HG03460 (cell line): ENCODE measurements around the gene CC2D1B.
"Not testable (repeated sequence)": the region's sequence is repeated elsewhere in the genome, so short reads cannot be mapped to it uniquely, and the experiment has no call there.

Experiments used
- ATAC-seq: cut with Tn5 transposase; IDR thresholded peaks from one replicate; pipeline ENCODE4 v1.9.1; 2021; ENCODE audit not compliant: unreplicated experiment

The CC2D1B gene, protein sequence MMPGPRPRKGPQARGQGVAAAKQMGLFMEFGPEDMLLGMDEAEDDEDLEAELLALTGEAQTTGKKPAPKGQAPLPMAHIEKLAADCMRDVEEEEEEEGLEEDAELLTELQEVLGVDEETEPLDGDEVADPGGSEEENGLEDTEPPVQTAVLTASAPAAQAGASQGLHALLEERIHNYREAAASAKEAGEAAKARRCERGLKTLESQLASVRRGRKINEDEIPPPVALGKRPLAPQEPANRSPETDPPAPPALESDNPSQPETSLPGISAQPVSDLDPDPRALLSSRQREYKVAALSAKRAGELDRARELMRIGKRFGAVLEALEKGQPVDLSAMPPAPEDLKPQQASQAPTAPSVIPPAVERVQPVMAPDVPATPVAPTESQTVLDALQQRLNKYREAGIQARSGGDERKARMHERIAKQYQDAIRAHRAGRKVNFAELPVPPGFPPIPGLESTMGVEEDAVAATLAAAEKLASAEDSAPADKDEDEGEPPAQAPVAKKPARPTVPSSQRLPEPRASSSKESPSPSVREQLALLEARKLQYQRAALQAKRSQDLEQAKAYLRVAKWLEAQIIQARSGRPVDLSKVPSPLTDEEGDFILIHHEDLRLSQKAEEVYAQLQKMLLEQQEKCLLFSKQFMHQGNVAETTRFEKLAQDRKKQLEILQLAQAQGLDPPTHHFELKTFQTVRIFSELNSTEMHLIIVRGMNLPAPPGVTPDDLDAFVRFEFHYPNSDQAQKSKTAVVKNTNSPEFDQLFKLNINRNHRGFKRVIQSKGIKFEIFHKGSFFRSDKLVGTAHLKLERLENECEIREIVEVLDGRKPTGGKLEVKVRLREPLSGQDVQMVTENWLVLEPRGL

DNA sequence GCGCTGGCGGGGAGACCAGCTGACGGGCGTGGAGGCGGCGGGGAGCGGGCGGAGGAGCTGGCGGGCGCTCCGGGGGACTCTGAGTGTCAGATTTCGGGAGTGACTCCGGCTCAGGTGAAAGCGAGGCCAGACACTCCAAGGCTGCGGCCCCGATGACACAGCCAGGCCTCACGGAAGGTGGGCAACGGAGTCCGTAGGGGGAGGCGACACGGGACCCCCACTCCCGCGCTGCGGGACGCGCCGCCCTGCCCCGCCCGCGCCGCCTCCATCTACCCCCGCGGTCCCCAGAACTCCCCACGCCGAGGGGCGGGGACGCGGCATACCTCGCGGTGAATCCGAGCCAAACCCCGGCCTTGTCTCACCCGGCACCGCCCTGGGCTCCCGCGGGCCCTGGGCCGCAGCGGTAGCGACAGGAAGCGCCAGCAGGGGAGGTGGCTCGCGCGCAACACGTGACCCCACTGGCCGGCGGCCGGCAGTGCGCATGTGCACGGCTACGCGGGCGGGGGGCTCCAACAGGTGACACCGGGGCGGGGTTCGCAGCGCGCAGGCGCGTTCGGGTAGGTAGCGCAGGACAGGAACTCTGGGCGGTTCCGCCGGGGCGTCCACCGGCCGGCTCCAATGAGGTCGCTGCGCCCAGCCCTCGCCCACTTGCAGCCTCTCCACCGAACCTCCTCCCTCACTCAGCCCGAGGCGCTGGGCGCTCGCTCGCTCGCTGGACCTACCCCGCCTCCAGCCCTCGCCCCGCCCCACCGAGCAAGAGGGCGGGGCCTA is at the start of gene CC2D1B:
CC2D1B (minus strand) TSS at position 460 of the 771 bp plus-strand sequence. CDS start 1,585 bp downstream, outside the sequence.
- peak; percentile 88 for ATAC-seq

DNA sequence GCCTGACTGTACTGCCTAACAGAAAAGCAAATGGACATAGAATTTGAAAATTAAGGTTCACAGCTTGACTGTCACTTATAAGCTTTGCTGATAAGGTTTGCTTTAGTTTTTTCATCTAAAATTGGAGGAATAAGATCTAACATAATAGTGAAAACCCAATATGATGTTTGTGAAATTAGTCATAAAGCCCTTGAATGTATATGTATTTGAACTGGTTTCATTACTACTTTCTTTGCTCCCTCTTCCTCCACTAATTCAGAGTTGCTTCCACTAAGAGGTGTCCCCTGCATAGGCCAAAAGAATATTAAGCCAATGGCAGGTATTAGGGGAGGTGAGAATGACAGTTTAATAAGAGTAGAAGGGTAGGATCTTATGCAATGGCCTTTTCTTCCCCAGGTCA is 48.9 kb upstream of the CC2D1B start:
- ATAC-seq, result no peak

DNA sequence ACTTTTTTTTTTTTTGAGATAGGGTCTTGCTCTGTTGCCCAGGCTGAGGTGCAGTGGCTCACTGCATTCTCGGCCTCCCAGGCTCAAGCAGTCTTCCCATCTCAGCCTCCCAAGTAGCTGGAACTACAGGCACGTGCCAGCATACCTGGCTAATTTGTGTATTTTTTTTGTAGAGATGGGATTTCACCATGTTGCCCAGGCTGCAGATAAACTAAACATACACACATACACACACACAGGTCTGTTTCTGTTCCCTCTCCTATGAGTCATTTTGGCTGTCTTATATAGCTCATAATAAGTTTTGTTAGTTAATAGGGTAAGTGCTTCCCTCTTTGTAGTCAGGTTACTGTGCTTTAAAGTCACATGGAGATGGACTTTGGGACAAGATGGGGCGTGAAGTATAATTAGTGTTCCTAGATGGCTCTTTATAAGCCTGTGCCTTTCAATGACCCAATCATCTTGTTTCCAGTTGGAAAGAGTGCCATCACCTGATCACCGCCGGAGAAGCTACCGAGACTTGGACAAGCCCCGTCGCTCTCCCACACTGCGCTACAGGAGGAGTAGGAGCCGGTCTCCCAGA is 47.5 kb upstream of the CC2D1B start:
- no peak for ATAC-seq

DNA sequence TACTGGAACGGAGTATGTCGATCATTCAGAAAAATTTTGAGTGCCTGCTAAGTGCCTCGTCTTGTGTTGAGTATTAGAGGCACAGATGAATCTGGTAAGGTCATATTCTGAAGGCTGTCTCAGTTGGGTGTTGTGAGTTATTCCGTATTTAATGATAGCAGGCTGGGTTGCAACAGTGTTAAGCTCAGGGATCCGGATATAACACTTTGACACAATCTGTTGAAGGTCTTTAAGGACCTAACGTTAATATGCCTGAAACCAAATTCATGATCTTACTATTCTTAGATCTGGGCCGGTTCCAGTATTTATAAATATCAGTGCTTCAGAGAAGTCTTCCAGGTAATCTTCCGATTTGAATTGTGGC is 39.0 kb upstream of the CC2D1B start:
- ATAC-seq, result no peak

DNA sequence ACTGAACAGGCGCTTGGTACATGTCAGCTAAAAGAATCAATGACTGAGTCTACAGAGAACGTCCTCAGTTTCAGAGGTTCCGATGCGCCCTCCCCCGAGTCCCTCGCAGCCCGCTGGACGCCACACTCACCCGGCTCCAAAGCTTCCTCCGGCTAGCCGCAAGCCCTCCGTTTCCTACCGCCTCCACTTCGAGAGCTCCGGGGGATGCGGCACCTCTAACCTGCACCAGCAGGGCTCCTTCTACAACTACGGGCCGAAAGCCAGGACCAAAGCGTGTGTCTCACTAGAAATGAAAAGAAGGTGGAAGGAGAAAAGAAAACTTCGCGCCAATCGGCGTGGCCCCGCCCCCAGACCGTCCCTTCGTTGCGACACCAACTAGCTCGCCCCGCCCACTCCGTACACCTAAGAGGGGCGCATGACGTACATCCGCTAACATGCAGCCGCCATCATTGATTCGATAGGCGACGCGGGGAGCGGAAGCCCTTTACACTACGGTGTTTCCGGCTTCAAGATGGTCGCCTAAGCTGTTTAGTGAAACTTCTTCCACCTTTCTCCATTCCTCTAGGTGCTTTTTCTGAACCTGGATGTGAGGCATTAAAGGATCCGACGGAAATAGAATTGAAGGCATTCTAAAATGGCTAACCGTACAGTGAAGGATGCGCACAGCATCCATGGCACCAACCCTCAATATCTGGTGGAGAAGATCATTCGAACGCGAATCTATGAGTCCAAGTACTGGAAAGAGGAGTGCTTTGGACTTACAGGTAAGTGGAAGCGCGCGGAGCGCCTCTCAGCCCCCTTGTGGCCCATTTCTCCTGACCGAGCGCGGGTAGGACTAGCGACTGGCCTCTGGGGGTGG is 38.3 kb upstream of the CC2D1B start, which contains the start of the genes ORC1 and PRPF38A:
ORC1 (minus strand) TSS at position 308 of the 859 bp plus-strand sequence. CDS start 2,200 bp downstream, outside the sequence.
PRPF38A (plus strand) TSS at position 487 of the 859 bp plus-strand sequence; CDS start at position 635, 148 bp downstream.
- peak; percentile 94 for ATAC-seq

DNA sequence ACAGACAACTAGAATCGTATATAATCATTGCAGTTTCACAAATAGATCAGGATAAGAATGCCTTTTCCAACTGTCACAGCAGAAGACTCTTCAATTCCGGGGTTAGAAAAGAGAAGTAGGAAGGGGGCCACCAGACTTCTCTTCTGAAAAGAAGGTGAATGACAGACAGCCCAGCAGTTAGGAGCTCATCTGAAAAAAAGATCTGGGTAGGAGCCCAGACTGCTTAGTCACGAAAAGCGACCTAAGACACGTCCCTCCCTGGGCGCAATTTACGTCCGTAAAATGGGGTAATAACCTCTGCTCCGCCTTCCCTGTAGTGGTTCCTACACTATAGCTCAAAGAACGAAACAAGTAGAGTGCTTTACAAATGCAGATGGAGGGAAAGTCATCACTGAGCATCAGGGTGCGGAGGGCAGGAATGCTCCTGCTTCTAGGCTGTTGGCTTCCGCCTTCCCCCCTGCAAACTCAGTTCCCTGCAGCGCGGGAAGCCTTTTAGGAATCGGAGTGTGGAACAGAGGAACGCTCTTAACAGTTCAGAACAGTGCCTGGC is 37.6 kb upstream of the CC2D1B start:
- peak; percentile 33 for ATAC-seq

DNA sequence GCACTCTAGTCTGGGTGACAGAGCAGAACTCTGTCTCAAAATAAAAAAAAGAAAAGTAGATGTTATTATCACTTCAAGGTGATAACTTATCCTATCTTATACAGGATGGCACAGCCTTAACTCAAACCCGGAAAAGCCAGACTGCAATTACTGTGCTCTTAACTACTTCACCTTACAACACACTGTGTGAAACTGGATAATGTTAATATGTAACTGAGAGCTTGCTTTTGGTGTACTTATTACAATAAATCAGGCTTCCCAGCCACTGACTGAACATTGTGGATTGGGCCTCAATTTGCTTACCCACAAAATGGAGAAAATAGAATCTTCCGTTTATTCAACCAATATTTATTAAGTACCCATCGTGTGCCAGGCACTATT is 36.8 kb upstream of the CC2D1B start:
- no peak for ATAC-seq

DNA sequence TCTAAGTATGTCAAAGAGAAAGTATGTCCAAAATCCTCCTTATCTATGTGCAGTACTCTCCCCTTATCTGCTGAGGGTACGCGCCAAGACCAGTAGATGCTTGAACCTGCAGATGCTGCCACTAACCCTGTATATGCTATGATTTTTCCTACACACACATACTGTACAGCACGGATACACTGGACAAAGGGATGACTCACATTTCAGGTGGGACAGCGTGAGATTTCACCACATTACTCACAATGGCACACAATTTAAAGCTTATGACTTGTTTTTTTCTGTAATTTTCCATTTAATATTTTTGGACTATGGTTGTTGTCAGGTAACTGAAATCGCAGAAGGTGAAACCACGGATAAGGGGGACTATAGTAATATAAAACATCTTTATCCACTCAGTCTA is 34.1 kb upstream of the CC2D1B start:
- no peak for ATAC-seq

DNA sequence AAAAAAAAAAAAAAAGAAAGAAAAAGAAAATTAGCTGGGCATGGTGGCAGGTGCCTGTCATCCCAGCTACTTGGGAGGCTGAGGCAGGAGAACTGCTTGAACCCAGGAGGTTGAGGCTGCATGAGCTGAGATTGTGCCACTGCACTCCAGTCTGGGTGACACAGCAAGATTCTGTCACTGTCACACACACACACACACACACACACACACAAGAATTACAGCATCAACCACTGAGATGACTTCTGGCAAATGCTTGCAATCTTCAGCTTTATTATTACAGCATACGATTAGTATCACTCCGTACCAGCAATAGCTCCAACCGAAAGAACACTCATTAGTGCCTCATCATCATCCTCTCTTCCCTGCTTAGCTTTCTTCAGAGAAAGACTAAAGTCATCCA is 33.6 kb upstream of the CC2D1B start:
- no peak for ATAC-seq

DNA sequence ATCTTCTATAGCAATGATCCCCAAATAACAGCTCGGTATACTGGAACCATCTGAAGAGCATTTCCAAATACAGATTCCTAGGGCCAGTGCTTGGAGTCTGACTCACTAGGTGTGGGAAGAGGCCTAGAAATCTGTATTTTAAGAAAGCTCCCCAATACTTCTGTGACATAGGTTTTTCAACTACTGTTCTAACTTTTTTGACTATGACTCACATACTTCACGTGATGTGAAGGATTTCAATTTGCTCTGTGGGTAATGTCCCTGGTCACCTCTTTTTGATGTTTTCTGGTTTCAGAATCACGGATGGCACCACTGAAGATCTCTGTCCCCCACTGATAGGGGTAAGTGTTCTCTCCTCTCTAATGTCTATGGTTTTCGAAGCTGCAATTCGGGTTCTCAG is 27.2 kb upstream of the CC2D1B start:
- no peak for ATAC-seq

DNA sequence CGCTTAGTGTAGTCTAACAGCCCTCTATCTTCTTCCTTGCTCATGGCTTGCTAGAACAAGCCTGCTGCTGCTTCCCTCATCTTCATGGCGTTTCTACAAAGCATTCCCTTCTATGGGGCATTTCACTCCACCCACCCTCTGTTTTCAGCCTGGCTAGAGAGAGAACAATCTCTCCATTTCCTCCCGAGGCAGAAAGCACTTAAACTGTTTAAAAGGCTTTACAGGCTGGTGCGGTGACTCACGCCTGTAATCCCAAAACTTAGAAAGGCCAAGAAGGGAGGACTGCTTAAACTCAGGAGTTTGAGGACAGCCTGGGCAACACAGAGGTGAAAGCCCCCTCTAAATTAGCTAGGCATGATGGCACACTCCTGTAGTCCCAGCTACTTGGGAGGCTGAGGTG is 20.5 kb upstream of the CC2D1B start:
- no peak for ATAC-seq

DNA sequence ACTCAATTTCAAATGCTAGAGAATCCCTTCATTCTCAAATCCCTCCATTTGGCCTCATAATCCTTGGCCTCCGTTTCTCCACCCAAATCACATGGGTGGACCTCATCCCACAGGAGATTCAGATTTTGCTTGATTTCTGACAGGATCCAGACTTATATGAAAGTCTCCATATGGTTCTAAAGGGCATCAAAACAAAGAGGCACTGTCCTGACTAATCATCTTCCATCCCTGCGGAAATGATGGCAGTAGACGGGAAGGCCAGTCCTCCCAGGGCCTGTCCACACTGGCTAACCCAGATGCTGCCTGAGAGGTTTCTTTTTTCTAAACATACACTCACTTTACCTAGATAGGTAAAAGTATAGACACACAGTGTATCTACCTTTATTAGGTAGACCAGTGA is 19.4 kb upstream of the CC2D1B start:
- no peak for ATAC-seq

DNA sequence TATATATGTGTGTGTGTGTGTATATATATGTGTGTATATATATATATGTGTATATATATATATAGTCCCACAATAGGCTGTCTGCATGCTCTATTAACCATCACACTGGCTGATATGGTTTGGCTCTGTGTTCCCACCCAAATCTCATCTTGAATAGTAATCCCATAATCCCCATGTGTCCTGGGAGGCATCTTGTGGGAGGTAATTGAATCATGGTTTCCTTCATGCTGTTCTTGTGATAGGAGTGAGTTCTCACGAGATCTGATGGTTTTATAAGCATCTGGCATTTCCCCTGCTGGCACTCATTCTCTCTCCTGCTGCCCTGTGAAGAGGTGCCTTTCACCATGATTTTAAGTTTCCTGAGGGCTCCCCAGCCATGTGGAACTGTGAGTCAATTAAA is 3.8 kb upstream of the CC2D1B start:
- not testable (repeated sequence) for ATAC-seq

DNA sequence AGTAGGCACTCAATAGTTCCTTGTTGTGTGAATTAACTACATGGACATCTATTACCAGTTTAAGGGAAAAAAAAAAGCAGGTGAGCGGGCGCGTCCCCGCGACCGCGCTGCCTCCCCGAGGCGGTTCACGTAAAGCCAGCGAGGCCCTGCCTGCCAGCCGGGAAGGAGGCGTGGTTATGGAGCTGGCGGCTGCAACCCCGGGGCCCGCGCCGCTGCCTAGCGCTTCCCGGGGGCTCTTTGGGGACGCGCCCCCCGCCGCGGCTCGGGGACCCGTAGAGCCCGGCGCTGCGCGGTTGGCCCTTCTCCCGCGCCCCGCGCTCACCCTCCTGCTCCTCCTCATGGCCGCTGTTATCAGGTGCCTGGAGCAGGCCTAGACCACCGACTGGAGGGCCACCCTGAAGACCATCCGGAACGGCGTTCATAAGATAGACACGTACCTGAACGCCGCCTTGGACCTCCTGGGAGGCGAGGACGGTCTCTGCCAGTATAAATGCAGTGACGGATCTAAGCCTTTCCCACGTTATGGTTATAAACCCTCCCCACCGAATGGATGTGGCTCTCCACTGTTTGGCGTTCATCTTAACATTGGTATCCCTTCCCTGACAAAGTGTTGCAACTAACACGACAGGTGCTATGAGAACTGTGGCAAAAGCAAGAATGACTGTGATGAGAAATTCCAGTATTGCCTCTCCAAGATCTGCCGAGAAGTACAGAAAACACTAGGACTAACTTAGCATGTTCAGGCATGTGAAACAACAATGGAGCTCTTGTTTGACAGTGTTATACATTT is 2.6 kb upstream of the CC2D1B start:
- no peak for ATAC-seq

DNA sequence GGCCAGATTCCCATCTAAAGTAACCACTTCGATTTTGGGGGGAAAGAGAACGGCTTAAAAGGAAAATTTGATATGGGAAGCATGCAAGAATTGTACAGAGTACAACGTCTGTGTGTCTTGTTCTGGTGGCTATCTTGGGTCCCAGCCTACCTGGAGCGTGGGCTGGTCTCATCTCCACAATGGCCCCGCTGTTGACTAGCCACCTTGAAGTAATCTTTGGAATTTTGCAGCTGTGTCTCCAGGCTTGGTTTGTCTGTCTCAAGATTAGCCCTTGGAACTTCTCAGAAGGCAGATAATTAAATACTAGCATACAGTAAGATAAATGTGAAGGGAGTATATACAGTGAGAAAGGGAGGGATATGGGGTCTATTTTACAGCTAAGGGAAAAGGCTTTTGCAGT is 1.3 kb upstream of the CC2D1B start:
- no peak for ATAC-seq

DNA sequence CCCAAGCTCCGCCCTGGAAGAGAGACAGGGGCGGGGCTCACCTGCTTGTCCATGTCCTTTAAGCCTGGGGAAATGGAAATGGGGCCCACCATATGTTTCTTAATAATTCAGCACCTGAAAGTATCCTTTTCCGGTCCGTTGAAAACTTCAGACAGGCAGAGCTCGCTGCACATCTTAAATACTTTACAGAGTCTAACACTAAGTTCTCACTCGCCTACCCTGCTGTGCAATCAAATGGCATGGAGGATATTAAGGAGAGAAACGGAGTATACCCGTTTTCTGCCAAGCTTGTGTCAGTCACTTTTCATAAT is 467 bp upstream of the CC2D1B start:
- no peak for ATAC-seq

DNA sequence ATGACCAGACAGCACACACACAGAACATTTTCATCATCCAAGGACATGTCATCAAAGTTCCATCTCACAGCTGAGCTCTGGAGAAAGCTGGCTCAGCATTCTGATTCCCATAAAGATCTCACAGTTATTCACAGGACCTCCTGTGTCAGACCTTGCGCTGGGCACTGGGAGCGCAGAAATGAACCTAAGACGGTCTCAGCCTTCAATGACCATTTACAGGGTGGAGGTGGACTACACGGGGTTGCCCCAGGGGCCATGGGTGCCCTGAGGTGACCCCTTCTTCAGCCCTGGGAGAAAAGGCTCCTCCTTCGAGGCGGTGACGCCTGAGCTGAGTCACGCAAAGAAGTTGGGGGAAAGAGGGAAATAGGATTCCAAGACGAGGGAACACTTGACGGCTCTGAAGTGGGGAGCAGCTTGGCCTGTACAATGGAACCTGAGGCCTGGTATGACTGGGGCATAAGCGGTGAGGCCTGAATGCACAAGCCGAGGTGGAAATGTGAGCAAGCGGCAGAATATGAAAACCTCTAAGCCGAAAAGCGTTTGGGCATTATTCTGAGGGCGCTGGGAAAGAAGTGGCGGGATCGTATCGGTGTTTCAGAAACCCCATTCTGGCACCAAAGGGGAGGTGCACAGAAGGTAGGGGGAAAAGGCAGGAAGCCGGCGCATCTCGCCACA is 797 bp downstream of the CC2D1B start:
- ATAC-seq, result no peak

DNA sequence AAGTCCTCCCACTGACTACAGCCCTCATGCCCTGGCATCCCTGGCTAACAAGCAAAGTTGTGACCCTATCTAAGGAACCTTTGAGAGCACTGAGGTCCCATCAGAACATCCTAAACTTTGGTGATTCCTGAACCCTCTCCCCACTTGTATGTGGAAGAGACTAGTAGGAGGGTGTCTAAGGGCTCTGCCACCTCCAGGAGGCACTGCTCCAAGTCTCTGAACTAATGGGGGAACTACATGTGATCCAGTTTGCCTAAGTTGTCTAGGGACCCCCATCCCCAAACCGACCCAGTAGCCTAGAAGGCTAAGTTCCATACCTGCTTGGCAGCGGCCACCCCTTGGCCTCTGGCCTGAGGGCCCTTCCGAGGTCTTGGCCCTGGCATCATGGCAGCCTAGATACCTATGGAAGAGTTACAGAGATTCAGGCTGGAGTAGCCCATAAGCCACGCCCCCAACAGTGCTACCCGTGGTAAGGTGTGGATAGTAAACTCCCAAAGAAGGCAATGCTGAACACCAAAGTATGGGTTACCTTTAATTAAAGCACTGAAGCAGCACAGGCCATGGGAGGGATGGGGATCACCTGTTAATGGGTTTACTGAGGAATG is 1.7 kb downstream of the CC2D1B start:
- ATAC-seq, result no peak
